HG02798 (cell line): Measurements from ENCODE around the gene RSF1.

ENCODE experiments used
- ATAC-seq: cut with Tn5 transposase; IDR thresholded peaks from one replicate; pipeline ENCODE4 v1.9.1; 2021; ENCODE audit warnings: mild to moderate bottlenecking; ENCODE audit not compliant: unreplicated experiment, poor library complexity

The RSF1 gene

DNA sequence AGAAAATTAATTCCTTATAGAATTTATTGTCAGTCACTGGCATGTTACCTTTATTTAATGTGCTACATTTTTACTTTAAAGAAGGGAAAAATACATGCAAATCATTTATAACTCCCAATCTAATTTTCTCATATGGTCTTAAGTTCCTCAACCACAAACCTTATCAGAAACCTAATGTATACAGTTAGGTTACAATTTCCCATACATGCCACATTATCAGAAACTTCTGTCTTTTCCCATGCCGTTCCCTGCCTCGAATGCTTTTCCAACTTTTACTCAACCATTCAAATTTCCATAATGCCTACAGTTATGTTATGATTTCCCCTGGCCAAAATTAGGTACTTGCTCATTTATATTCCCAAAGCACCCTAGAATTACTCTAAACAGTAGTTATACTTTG is 13.5 kb downstream of the RSF1 start:
- no peak for ATAC-seq

DNA sequence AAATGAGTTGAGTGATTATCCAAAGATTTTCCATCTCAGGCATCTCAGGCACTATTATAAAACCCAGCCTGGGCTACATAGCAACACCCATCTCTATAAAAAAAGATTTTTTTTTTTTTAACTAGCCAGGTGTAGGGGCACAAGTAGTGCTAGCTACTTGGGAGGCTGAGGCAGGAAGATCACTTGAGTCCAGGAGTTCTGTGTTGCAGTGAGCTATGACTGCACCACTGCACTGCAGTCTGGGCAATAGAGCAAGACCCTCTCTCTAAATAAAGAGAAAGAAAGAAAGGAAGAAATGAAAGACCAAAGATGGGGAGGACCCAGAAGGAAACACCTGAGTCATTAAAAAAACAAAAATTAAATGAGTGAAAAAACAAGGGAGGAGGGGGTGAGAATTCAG is 14.1 kb downstream of the RSF1 start:
- ATAC-seq = no peak

- ATAC-seq = no peak
These were observed 19.0 kb downstream of the RSF1 start for GRCh38 chr11:77801477-77801876.

DNA sequence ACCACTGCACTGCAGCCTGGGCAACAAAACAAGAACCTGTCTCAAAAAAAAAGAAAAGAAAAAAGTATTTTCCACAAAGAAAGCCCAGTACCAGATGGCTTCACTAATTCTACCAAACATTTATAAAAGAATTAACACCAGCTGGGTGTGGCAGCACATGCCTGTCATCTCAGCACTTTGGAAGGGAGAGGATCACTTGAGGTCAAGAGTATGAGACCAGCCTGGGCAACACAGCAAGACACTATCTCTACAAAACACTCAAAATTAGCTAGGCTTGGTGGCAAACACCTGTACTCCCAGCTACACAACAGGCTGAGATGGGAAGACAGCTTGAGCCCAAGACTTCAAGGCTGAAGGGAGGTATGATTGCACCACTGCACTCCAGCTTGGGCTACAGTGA is 20.1 kb downstream of the RSF1 start:
- ATAC-seq = no peak

- ATAC-seq = no peak
These were observed 21.2 kb downstream of the RSF1 start for GRCh38 chr11:77799338-77799737.

- no peak for ATAC-seq
These were observed 26.6 kb downstream of the RSF1 start for GRCh38 chr11:77793972-77794371.

- no peak for ATAC-seq
These were observed 29.2 kb downstream of the RSF1 start for GRCh38 chr11:77791301-77791700.

DNA sequence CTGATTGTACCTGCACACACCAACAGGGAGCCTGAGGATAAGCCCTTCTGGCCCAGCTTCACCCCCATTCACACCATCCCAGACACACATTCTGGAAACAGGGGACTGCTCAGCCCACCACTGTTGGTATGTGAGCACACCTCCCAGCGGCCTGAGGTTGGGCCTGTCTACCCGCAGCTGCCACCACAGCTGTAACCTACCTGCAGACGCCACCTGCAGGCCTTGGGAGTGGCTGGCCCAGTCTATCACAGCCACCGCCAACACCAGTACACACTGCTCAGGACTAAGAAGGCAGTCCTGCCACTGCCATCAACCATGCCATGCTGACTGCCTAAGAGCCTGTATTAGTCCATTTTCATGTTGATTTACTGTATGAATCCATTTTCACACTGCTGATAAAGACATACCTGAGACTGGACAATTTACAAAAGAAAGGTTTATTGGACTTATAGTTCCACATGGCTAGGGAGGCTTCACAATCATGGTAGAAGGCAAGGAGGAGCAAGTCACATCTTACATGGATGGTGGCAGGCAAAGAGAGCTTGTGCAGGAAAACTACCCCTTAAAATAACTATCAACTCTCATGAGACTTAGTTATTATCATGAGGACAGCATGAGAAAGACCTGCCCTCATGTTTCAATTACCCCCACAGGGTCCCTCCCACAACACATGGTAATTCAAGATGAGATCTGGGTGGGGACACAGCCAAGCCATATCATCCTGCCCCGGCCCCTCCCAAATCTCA is 30.6 kb downstream of the RSF1 start:
- ATAC-seq = no peak

GRCh38 chr11:77789061-77789730 is 31.3 kb downstream of the RSF1 start:
- ATAC-seq = no peak

- no peak for ATAC-seq
These were observed 36.0 kb downstream of the RSF1 start for GRCh38 chr11:77784572-77784971.

- no peak for ATAC-seq
These were observed 37.5 kb downstream of the RSF1 start for GRCh38 chr11:77783025-77783424.

DNA sequence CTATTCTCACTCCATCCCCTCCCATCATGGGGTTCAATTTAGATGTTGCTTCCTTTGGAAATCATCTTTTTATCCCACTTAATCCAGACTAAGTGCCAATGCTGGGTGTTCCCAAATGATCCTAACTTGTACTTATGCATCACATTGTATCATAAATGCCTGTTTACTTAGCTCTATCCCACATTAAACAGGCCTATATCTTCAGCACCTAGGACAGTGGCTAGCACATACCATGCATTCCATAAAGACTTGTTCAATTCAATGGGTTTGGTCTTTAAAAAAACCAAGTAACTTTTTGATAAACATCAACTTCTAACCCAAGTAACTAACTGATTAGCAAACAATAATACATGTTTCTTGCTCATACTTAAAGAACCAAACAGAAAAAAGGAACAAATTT is 40.6 kb downstream of the RSF1 start:
- ATAC-seq = no peak

DNA sequence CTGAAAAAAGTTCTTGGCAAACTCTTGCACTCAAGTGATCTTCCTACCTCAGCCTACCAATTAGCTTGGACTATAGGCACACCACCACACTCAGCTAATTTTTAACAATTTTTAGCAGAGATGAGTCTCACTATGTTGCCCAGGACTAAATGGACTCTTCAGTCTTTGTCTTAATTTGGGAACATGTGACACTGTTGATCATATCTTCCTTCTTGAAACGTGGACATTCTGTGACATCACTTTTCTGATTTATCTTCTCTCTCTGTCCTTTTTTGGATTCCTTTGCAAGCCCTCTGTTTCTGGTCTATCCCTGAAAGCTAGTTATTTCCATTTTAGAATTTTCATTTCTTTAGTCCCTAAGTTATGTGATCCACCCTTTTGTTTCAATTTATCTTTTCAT is 42.0 kb downstream of the RSF1 start:
- ATAC-seq = no peak

- ATAC-seq = no peak
These were observed 42.4 kb downstream of the RSF1 start for GRCh38 chr11:77778118-77778517.

GRCh38 chr11:77776455-77776854 is 44.1 kb downstream of the RSF1 start:
- no peak for ATAC-seq

- ATAC-seq = no peak
These were observed 44.6 kb downstream of the RSF1 start for GRCh38 chr11:77775936-77776335.

DNA sequence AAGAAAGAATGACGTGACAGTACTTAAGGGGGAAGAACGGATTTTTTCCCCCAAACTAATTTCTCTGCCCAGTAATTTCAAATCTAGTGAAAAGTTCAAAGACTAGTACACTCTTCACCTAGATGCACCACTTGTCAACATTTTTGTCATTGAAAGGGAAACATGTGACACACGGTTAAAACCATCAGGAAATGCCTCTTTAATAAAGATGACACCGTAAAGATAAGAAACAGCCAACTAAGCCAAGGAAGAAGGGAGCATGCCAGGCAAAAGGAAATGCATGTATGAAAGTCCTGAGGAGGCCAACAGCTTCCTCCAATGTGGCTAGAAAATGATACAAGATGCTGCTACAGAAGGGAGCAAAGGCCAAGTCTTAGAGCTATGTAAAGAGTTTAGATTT is 49.4 kb downstream of the RSF1 start:
- no peak for ATAC-seq

DNA sequence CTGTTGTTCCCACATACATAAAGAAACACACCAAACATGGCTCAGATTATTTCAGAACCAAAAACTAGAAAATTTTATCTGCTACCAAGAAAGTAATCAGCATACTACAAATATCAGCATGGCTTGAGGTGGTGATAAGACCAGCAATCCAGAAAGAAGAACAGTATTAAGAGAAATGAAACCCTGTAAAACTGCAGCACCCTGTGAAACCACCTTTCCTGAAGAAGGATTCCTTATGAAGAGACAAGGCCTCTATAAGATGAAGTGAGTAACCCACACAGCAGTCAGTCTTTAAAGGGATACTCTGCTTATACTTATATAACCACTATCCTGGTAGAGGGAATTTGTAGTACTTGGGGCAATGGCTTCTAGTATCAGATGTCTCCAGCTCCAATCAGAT is 49.9 kb downstream of the RSF1 start:
- no peak for ATAC-seq

DNA sequence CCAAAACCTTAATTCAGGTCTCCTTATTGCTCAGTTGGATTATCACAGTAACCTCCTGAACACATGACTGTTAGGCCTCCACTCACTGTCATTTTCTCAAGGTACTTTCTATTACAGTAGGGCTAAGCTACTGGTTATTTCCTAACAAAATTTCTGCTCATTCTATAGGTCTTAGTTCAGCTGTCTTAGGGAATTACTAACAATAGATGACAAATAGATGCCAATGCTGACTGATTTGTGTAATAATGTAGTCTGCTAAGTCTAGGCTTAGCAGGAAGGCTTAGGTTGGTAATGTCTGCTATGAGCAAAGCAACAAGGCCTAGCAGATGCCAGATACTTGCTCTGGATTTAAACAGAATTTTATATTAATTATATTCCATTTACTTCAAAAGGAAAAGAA is 58.1 kb downstream of the RSF1 start:
- ATAC-seq = no peak

GRCh38 chr11:77761491-77761890 is 59.0 kb downstream of the RSF1 start:
- ATAC-seq = no peak

DNA sequence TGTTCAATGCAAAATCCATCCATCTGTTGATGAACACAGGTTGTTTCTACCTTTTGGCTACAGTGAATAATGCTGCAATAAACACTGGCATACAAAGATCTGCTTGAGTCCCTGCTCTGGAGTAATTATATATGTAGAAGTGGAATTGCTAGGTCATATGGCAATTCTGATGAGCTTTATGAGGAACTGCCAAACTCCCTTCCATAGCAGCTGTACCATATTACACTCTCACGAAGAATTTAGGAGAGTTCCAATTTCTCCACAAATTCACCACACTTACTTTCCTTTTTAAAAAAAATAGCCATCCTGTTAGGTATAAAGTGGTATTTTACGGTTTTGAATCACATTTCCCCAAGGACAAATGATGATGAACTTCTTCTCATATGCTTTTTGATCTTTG is 62.2 kb downstream of the RSF1 start:
- ATAC-seq = no peak

GRCh38 chr11:77753230-77753629 is 67.3 kb downstream of the RSF1 start:
- ATAC-seq = no peak
